Keratinocyte (primary cell): ENCODE results near the gene RRP1B. TPM values are rescaled to one million over a fixed set of nuclear protein-coding genes. Genes with fewer than 3 reads are reported as not detected.

Experiments used
- DNase-seq: peaks from one replicate; pipeline ENCODE4 v3.0.0-alpha.2; 2011; ENCODE audit warnings: low read depth, missing footprints, low spot score
- FAIRE-seq: peaks from 2 replicates; lab custom pipeline; 2011; peaks lifted over from hg19 to GRCh38; lab: Jason Lieb, UNC
- H2AFZ ChIP-seq: 2 replicates; pipeline ENCODE4 v1.6.0; 2012; ENCODE audit warnings: low read length, control low read depth, inconsistent platforms; ENCODE audit not compliant: control insufficient read depth
- H3K27ac ChIP-seq: 2 replicates; pipeline ENCODE4 v1.5.1; 2011; ENCODE audit warnings: low read length; ENCODE audit not compliant: control insufficient read depth, insufficient read depth
- H3K27me3 ChIP-seq: 3 replicates; pipeline ENCODE4 v1.6.0; 2011; ENCODE audit warnings: low read length; ENCODE audit not compliant: control insufficient read depth, insufficient read depth; ENCODE audit errors: extremely low read depth
- H3K36me3 ChIP-seq, 2 experiments: 2 replicates in 1 of 2; 3 replicates in 1 of 2; pipeline ENCODE4 v1.5.1; 2011; ENCODE audit warnings: low read length in 2 of 2, mild to moderate bottlenecking in 1 of 2; ENCODE audit not compliant: control insufficient read depth in 2 of 2, insufficient read depth in 2 of 2; ENCODE audit errors: extremely low read depth in 1 of 2
- H3K4me1 ChIP-seq: 3 replicates; pipeline ENCODE4 v1.5.1; 2011; ENCODE audit warnings: low read length; ENCODE audit not compliant: control insufficient read depth, insufficient read depth; ENCODE audit errors: extremely low read depth
- H3K4me2 ChIP-seq: 3 replicates; pipeline ENCODE4 v1.6.0; 2011; ENCODE audit warnings: low read depth, low read length; ENCODE audit not compliant: control insufficient read depth, insufficient read depth; ENCODE audit errors: extremely low read depth
- H3K4me3 ChIP-seq, 3 experiments: fragments of 200-600 bp in 1 of 3; sonication (generic) in 1 of 3; 2 replicates in 2 of 3; 3 replicates in 1 of 3; pipeline ENCODE4 v1.5.1; 2011 to 2016; ENCODE audit warnings: low read length in 3 of 3, mild to moderate bottlenecking in 3 of 3, control low read depth in 2 of 3, inconsistent platforms in 1 of 3, low read depth in 1 of 3, mixed read lengths in 1 of 3, mixed run types in 1 of 3, moderate library complexity in 1 of 3; ENCODE audit not compliant: control insufficient read depth in 2 of 3, insufficient read depth in 2 of 3; ENCODE audit errors: extremely low read depth in 1 of 3
- H3K79me2 ChIP-seq: 2 replicates; pipeline ENCODE4 v1.6.0; 2012; ENCODE audit warnings: low read length; ENCODE audit not compliant: control insufficient read depth, insufficient read depth
- H3K9ac ChIP-seq: 3 replicates; pipeline ENCODE4 v1.6.0; 2011; ENCODE audit warnings: low read length; ENCODE audit not compliant: control insufficient read depth, insufficient read depth; ENCODE audit errors: extremely low read depth
- H3K9me1 ChIP-seq: 3 replicates; pipeline ENCODE4 v1.6.0; 2011; ENCODE audit warnings: low read length; ENCODE audit not compliant: control insufficient read depth, insufficient read depth; ENCODE audit errors: extremely low read depth
- H3K9me3 ChIP-seq: 2 replicates; pipeline ENCODE4 v1.5.1; 2012; ENCODE audit warnings: low read depth, low read length; ENCODE audit not compliant: control insufficient read depth
- H4K20me1 ChIP-seq: 3 replicates; pipeline ENCODE4 v1.6.0; 2011; ENCODE audit warnings: low read length; ENCODE audit not compliant: control insufficient read depth, insufficient read depth; ENCODE audit errors: extremely low read depth
- EZH2 ChIP-seq: IDR thresholded peaks from one replicate; pipeline ENCODE4 v1.6.1; 2012; ENCODE audit warnings: inconsistent platforms, mild to moderate bottlenecking, low read length, moderate library complexity
- dilution Hi-C: fragments of 300-500 bp; cut with MboI; formaldehyde crosslinking; loops from one replicate; pipeline ENCODE4 v1.7.0; 2020; ENCODE audit warnings: low sequenced_read_pairs; ENCODE audit not compliant: extremely low pct_ligation_motif_present
- polyA plus RNA-seq, 5 experiments: library from polyadenylated mRNA; depleted of rRNA in 3 of 5; stranded (reverse) in 3 of 5; stranded (forward) in 1 of 5; unstranded in 1 of 5; fragments of >200 nt; gene quantifications; 1 replicate in 1 of 5; 2 replicates in 3 of 5; 3 replicates in 1 of 5; pipeline versions ENCODE4 v1.2.1 to v1.2.3, GENCODE V29; 2011 to 2012; ENCODE audit warnings: missing spikeins in 2 of 5, low read depth in 1 of 5, low replicate concordance in 1 of 5
- TF ChIP-seq, protein P1 (sequence below), 3 experiments: IDR thresholded peaks in 1 of 3; conservative IDR thresholded peaks in 1 of 3; optimal IDR thresholded peaks in 1 of 3; 2 replicates in 2 of 3; 3 replicates in 1 of 3; pipeline versions ENCODE3 to v1.5.1; 2011; ENCODE audit warnings: low read length in 3 of 3, mild to moderate bottlenecking in 3 of 3, moderate library complexity in 2 of 3, control low read depth in 1 of 3, inconsistent platforms in 1 of 3; ENCODE audit not compliant: insufficient read depth in 2 of 3; ENCODE audit errors: extremely low read depth in 1 of 3

The RRP1B gene
- polyA plus RNA-seq, 1 donor (not counting 4 experiments of a cell fraction or from before 2014, with no cell fraction given), result 19.8 TPM

DNA sequence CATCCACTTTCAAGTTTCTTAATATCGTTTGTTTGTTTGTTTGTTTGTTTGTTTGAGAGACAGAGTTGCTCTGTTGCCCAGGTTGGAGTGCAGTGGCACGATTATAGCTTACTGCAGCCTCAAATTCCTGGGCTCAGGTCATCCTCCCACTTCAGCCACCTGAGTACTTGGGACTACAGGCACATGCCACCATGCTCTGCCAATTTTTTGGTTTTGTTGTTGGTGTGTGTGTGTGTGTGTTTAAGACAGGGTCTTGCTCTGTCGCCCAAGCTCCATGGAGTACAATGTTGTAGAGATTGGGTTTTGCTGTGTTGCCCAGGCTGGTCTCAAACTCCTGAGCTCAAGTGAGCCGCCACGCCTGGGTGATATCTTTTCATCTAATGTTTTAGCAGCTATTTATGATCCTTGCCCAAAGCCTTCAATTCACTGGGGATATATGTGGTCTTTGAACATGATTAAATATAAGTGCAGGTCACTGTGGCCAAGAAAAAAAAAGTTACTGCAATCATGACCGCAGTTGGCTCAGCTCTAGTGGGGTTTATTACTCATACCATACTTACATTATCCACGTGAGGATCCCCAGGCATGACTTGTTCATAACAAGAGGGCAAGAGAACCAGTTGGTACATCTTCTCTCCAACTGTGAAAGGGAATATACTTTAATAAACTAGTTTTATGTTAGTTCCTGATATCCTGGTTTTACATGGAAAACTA lies 8.0 kb downstream of the RRP1B start:
- Histone ChIP-seq H3K27me3 (no peaks in the 10 kb centered on the region), H4K20me1 (no peaks in the 10 kb centered on the region), H3K4me3 (no peak overlapping the region), H3K4me1 (no peaks in the 10 kb centered on the region), H3K9me1 (no peaks in the 10 kb centered on the region), H2AFZ (no peak overlapping the region), H3K9ac (no peak overlapping the region), H3K79me2 (peaks cover 65% of the 10 kb centered on the region), H3K9me3 (no peaks in the 10 kb centered on the region), H3K36me3 (peaks cover 24 to 27% of the 10 kb centered on the region in 2 experiments), H3K27ac (no peak overlapping the region), H3K4me2 (no peak overlapping the region)
- dilution Hi-C loops, result no loop called here
- no peak for TF ChIP-seq EZH2
- TF ChIP-seq, protein P1, sequence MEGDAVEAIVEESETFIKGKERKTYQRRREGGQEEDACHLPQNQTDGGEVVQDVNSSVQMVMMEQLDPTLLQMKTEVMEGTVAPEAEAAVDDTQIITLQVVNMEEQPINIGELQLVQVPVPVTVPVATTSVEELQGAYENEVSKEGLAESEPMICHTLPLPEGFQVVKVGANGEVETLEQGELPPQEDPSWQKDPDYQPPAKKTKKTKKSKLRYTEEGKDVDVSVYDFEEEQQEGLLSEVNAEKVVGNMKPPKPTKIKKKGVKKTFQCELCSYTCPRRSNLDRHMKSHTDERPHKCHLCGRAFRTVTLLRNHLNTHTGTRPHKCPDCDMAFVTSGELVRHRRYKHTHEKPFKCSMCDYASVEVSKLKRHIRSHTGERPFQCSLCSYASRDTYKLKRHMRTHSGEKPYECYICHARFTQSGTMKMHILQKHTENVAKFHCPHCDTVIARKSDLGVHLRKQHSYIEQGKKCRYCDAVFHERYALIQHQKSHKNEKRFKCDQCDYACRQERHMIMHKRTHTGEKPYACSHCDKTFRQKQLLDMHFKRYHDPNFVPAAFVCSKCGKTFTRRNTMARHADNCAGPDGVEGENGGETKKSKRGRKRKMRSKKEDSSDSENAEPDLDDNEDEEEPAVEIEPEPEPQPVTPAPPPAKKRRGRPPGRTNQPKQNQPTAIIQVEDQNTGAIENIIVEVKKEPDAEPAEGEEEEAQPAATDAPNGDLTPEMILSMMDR (optimal IDR thresholded peaks at IDR 0.05 in 1 of 3, IDR thresholded peaks at IDR 0.05 in 1 of 3, conservative IDR thresholded peaks at IDR 0.05 in 1 of 3; ENCODE audit: extremely low read depth in 1 of 3, insufficient read depth in 2 of 3, low read length in 3 of 3), result no peak
- FAIRE-seq (no peak), DNase-seq (no peak)

DNA sequence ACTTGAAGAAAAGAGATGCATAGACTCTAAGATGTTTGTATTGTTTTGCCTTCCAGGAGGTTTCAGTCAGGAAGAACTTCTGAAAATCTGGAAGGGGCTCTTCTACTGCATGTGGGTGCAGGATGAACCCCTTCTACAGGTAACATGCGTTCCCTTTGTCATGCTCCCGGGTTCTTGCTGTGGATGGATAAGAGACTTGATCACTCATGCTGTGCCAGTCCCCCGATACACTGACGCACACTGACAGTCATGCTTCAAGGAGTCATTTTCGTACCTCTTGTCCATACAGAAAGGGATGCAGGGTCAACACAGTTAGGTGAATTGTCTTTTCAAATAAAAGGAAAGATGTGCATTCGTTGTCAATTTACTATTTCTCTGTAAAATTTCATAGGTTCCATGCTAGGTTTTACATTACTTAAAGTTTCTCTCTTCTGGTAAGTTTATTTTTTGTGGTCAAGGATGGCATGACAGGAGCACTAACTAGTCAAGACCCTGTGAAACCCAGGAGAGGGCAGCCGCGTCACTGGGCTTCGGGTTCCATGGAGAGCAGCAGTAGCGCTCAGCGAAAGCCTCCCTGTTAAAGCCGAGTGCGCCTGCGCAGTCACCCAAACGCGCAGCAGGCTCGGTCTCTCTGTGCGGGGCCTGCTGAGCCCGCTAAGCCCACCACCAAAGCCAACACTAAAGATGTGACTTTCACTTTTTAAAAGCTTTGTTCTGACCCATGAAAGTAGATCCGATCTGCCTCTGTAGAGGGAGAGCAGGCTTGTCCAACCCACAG lies 10.7 kb downstream of the RRP1B start:
- Histone ChIP-seq H3K4me1 (no peaks in the 10 kb centered on the region), H3K9ac (no peak overlapping the region), H3K4me3 (no peak overlapping the region), H3K79me2 (peaks cover 47% of the 10 kb centered on the region), H3K4me2 (no peak overlapping the region), H3K9me1 (no peaks in the 10 kb centered on the region), H3K27ac (no peak overlapping the region), H4K20me1 (no peaks in the 10 kb centered on the region), H2AFZ (no peak overlapping the region), H3K27me3 (no peaks in the 10 kb centered on the region), H3K36me3 (peaks cover 16 to 26% of the 10 kb centered on the region in 2 experiments), H3K9me3 (no peaks in the 10 kb centered on the region)
- TF ChIP-seq, protein P1 (optimal IDR thresholded peaks at IDR 0.05 in 1 of 3, IDR thresholded peaks at IDR 0.05 in 1 of 3, conservative IDR thresholded peaks at IDR 0.05 in 1 of 3; ENCODE audit: extremely low read depth in 1 of 3, insufficient read depth in 2 of 3, low read length in 3 of 3), result no peak
- TF ChIP-seq EZH2, result no peak
- dilution Hi-C loops, result no loop called here
- DNase-seq, result no peak
- no peak for FAIRE-seq
